GM11168 (cell line): ENCODE data around the gene COG8.
"Not testable (repeated sequence)": the region's sequence is repeated elsewhere in the genome, so short reads cannot be mapped to it uniquely, and the experiment has no call there.

Experiments
- in situ Hi-C: fragments of 300-500 bp; cut with MboI; formaldehyde crosslinking; loops from one replicate; pipeline ENCODE4 v1.12.0; 2022; ENCODE audit warnings: low sequenced_read_pairs; ENCODE audit not compliant: unreplicated experiment

The COG8 gene, protein sequence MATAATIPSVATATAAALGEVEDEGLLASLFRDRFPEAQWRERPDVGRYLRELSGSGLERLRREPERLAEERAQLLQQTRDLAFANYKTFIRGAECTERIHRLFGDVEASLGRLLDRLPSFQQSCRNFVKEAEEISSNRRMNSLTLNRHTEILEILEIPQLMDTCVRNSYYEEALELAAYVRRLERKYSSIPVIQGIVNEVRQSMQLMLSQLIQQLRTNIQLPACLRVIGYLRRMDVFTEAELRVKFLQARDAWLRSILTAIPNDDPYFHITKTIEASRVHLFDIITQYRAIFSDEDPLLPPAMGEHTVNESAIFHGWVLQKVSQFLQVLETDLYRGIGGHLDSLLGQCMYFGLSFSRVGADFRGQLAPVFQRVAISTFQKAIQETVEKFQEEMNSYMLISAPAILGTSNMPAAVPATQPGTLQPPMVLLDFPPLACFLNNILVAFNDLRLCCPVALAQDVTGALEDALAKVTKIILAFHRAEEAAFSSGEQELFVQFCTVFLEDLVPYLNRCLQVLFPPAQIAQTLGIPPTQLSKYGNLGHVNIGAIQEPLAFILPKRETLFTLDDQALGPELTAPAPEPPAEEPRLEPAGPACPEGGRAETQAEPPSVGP

DNA sequence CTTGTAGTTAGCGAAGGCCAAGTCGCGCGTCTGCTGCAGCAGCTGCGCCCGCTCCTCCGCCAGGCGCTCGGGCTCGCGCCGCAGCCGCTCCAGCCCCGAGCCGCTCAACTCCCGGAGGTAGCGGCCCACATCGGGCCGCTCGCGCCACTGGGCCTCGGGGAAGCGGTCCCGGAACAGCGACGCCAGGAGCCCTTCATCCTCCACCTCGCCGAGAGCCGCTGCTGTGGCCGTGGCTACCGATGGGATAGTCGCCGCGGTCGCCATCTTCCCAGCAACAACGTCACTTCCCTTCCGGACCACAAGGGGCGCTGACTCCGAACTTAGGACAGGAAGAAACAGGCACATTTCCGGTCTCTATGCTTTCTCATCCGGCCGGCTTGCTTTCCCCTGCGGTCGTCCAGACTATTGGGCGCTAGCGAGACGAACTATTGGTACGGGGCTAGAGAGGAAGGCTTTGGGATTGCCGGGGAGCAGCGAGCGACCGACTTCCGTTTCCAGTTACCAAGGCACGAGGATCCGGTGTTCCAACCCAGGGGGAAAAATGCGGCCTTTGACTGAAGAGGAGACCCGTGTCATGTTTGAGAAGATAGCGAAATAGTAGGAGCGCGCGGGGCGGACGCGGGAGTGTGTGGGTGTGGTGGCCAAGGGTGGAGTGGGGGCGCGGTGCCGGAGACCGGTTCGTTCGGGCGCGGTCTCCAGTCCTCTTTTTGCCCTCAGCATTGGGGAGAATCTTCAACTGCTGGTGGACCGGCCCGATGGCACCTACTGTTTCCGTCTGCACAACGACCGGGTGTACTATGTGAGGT, at the start of gene COG8, which contains the start of gene NIP7:
COG8 (minus strand) TSS at position 276 of the 806 bp plus-strand sequence; CDS start at position 264, 12 bp downstream.
NIP7 (plus strand) TSS at position 484 of the 806 bp plus-strand sequence; CDS start at position 542, 58 bp downstream.
- in situ Hi-C loops: no loop called here

DNA sequence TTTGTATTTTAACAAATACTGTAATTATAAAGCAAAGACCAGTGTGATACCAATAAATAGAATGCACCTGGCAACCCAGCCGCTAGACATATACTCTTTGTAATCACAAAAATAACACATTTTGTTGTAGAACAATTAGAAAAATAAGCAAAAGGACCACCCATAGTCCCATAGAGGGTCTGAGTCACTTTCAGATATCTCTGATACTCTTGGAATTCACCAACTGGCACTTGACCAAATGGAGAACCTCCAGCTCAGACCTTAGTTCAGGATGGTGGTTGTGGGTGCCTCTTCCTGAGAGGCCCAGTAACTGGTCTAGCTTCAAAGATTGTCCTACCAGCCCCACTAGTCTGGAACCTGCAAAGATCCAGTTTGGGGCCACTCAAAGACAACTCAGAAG, 47.2 kb upstream of the COG8 start:
- in situ Hi-C loops: no loop called here

DNA sequence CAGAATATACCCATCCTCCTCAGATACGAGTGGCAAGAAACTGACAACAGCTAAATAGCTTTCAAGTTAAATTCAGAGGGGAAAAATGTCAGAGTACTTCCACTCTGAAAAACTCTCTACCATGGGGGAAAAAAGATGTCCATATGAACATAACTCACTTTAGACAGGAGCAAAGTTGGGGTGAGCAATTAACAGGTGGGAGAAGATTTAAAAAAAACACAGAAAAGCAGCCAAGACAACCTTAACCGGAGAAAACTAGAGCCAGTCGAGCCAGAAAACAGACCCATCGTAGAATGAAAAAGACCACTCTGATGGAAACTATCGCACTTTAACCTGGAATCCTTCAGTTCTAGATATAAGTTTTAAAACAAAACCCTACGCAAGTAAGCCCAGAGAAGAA, 45.6 kb upstream of the COG8 start:
- in situ Hi-C loops: no loop called here

DNA sequence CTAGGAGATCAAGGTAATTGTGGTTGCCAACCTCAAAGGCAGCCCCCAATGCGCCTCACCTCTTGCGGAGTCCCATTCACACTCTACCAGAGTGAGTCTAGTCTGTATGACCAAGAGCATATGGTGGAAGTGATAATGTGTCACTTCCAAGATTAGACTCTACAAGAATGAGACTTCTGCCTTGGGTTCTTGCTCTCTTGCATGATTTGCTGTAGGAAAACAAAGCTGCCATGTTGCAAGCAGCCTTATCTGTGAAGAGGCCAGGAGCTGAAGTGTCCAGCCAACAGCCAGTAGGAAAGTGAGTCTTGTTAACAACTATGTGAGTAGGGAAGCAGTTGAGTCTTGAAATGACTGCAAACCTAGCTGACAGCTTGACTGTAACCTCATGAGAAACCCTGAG, 43.1 kb upstream of the COG8 start:
- in situ Hi-C loops: no loop called here

DNA sequence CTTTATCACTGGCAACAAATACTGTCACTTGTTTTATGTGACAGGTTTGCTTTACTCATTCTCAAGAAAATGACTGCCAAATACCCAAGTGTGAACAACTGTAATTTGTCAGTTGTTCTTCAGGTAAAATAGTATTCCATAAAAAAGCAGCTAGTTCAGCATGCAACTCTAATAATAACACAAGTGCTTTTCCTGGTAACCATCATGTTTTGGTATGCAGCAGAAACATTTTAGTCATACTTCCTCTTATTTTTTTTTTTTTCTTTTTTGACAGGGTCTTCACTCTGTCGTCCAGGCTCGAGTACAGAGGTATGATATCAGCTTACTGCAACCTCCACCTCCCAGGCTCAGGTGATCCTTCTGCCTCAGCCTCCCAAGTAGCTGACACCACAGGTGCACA, 41.9 kb upstream of the COG8 start:
- in situ Hi-C loops: no loop called here

DNA sequence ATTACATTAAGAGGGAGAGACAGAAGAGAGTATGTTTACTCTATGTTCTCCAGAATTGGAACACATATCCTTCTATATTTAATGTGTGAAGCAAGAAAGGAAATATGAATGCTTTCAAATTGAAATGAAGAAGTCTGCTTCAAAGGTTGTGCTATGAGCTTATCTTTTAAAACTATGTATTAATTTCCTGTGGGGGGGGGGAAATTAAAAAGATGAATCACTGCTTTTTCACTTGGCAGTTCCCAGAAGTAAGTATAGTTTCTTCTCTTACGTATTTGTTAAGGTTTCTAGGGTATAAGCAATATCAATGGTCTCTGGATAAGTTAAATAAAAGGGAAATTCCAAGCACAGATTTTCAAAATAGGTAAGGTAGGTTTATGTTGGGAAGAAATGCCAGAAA, 39.4 kb upstream of the COG8 start:
- in situ Hi-C loops: no loop called here

DNA sequence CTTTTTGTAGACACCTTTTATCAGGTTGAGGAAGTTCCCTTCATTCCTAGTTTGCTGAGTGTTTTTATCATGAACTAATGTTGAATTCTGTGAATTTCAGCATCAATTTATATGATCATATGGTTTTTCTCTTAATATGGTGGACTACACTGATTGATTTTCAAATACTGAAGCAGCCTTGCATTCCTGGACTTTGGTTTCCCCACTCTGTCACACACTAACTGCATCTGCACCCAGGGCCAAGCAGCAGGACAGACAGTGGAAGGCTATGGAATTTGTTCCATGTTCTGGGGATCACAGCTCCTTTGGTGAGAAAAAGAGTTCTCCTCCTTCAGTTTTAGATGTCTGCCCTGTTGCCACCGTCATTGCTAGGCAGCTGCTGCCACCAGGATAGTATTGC, 38.7 kb upstream of the COG8 start:
- in situ Hi-C loops: no loop called here

DNA sequence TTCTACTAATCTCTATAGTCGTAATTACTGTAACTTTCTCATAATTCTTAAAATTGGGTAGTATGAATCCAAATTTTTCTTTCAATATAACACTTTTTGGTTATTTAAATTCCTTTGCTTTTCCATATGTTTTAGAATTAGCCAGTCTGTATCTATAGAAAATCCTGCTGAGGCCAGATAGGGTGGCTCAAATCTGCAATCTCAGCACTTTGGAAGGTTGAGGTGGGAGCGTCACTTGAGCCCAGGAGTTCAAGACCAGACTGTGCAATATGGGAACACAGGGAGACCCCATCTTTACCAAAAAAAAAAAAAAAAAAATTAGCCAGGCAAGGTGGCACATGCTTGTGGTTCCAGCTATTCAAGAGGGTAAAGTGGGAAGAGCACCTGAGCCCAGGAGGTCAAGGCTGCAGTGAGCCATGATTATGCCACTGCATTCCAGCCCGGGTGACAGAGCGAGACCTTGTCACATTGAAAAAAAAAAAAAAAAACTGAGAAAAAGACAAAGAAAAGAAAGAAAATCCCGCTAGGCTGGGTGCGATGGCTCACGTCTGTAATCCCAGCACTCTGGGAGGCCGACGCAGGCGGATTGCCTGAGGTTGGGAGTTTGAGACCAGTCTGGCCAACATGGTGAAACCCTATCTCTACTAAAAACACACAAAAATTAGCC, 37.2 kb upstream of the COG8 start:
- in situ Hi-C loops: no loop called here

DNA sequence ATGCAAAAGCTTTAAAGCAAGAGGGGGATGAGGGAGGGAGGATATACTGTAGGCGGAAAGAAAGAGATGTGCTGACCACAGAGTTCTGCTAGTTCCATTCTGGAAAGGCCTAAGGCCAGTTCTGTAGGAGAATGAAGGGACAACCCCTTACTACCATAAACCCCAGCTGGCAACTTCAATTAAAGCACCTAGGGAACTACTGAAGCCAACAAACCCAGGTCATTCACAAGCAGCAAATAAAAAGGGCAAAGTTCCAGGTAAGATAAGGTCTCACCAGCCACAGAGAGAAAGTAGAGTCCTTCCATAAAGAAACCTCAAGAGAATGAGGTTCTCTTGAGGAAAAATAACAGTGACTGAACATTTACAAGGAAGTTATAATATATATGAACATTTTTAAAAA, 33.7 kb upstream of the COG8 start:
- in situ Hi-C loops: no loop called here

DNA sequence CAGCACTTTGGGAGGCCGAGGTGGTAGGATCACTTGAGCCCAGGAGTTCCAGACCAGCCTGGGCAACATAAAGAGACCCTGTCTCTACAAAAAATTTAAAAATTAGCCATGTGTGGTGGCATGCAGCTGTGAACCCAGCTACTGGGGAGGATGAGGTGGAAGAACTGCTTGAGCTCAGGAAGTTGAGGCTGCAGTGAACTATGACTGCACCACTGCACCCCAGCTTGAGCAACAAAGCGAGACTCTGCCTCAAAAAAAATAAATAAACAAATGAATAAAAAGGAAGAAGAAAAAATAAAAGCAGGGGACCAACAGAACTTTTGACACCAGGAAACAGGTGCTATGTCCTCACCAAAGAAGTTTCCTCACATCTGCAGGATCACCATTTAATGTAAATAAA, 32.2 kb upstream of the COG8 start:
- in situ Hi-C loops: no loop called here

DNA sequence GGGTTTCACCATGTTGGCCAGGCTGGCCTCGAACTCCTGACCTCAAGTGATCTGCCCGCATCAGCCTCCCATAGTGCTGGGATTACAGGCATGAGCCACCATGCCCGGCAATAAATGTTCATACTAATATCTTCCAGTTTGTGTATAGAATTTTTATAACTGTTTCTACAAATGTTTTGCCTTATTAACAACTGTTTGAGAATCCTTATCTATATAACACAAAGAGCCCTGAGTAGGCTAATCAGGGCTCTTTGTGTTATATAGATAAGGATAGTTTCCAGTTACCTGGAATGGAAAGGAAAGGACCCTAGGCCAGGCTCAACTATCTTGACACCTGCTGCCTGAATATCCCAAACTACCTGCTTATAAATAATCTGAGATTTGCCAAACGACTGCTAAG, 29.5 kb upstream of the COG8 start:
- in situ Hi-C loops: no loop called here

DNA sequence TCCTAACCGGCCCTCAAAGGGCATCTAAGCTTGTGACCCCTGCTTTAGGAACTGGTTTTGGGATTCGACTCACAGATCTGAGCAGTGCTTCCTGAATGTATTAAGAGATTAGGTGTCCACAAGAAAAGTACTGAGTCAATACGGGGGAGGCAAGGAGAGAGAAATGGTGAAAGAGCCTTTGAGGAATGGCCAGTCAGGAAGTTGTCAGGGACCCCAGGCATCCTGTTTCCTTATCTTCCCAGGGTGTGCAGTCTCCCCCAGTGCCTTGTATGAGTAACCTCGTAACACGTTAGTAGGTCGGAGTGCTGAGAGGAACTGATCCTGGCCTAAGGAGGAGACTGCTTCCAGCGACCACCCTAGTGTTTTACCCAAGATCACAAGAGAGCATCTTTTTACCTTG, 28.6 kb upstream of the COG8 start:
- in situ Hi-C loops: no loop called here

DNA sequence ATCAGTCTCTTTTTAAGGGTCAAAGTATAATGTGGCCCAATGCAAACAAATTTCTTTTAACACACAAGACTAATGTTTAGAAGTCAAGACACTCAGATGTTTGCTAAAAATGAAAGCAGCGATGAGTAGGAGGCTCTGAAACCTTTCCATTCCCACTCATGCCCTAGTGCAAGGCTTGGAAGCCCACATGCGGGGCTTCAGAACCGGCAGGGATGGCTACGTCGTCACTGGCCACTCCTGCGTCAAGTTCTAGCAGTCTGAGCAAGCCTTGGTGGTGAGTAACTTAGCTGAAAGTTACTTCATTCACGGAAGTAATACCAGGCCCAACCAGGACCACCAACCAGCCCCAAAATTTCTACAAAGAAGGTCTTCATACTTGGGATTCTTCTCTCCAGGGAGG, 27.1 kb upstream of the COG8 start:
- in situ Hi-C loops: no loop called here

DNA sequence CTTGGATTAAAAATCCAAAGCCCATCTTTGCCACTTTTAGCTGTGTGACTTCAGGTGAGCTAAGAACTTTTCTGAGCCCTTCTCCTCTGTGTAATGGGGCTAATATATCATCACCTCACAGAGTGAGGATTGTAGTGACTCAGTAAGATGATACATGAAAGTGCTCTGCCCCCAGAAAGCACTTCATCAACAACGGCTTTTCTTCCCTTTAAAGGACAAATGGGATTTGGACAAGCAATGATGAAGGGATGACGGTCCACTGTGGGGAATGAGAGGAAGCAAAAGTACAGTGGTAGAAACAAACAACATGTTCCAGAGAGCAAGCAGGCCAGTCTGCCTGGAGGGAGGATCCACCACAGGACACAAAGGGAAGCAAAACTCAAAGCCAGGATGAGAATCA, 26.5 kb upstream of the COG8 start:
- in situ Hi-C loops: no loop called here

DNA sequence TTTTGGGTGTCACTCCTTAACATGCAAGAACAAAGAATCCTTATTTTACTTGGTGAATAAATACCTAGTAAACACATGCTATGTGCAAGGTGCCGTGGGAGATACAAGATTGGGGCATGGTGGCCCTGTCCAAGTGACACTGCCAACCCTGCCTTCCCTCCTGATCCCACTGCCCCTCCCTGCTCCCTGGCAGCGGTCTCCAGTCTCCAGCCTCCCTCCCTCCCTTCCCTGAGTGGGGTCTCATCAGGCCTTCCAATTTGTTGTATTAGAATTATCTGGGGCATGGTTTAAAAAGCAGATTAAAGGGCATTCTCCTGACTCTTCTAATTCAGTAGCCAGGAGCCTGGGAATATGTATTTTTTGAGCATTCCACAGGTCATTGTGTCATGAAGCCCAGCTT, 24.7 kb upstream of the COG8 start:
- in situ Hi-C loops: no loop called here

DNA sequence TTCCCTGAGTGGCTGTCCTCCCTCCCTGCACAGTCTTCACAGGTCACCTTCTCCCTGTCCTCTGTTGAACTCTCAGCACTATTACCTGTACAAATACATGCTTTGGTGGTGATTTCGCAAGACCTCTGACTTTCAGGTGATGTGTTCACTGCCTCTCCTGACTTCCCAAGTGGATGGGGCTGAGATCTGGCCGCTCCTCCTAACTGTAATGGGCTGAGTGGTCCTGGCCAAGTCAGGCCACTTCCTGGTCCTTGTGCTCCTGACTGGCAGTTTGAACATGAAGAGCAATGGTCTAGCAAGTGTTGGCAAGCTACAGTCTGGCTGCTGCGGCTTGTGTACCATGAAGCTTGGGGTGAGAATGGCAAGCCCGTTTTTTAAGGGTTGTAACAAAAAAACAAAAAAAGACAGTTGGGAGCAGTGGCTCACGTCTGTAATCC, 23.9 kb upstream of the COG8 start:
- in situ Hi-C loops: no loop called here

DNA sequence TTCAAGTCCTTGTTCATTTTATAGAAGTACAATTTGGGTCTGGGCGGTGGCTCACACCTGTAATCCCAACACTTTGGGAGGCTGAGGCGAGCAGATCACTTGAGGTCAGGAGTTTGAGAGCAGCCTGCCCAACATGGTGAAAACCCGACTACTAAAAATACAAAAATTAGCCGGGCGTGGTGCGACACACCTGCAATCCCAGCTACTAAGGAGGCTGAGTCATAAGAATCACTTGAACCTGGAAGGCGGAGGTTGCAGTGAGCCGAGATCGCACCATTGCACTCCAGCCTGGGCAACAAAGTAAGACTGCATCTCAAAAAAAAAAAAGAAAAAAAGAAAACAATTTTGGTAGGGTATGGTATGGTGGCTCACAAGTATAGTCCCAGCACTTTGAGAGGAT, 20.7 kb upstream of the COG8 start:
- in situ Hi-C loops: not testable (repeated sequence)

DNA sequence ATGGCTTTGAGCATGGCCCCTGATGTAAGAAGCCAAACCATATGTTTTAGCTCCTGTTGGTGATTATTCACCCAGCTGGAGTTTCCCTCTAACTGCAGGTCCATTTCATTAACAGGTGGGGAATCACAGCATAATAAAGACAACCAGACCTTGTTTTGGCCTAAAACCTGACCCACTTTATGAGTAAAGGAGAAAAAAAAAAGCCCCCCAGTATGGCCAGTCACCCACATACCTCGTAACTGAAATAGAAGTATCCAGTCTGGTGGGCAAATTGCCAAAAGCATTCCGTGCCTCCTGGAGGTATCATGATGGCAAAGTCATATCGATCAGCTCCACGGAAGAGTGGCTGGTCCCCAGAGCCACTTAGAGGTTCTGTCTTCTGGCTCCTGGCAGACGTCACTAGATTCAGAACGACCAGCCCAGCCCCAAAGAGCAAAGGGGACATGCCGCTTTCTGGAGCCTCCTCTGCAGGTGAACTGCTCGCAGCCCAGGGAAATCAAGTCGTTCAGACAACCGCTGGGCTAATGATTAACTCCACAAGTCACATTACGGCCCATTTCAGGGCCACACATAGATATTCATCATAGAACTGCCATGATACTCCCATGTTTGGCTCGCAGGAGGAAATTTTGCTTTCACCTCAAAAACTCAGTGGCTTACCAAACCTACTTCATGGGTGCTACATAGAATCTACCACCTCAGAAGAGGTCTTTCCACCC, 12.1 kb upstream of the COG8 start, which contains the start of gene TMED6:
TMED6 (minus strand) TSS at position 478 of the 719 bp plus-strand sequence; CDS start at position 445, 33 bp downstream.
- in situ Hi-C loops: no loop called here

DNA sequence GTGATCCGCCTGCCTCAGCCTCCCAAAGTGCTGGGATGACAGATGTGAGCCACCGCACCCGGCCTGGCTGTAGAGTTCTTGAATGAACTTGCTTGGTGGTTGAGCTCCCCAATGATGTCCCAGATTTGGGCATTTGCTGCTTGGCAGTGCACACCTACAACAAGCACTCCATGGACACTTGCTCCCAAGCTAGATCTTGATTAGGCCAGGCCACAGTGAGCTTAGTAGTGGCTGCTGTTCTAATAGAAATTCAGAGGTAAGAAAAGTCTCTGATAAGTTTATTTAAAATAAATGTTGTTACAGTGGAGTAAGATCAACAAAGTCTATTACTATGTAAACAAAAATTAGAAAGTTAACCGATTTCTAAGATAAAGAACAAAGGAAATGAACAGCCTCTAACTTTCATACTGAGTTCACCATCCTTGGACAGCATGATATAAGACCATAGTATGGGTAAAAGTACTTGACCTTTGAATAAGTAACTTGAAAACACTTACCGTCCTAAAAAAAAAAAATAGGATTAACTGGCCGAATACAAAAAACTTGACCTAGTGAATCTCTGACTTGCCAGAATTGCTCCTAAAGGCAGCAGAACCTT, 11.3 kb upstream of the COG8 start:
- in situ Hi-C loops: no loop called here
